ENCODE results near the gene REM2.

The REM2 gene

GRCh38 chr14:22842211-22843122, 40.6 kb upstream of the REM2 start:
- no peaks in the 10 kb centered on the region for H3K36me3 ChIP-seq (ENCODE audit: insufficient read depth, low read length)
- no peak for TF ChIP-seq CTCF (conservative IDR thresholded peaks at IDR 0.05; ENCODE audit: low read length)
- no peak for TF ChIP-seq EZH2phosphoT487 (IDR thresholded peaks at IDR 0.05; ENCODE audit: borderline replicate concordance)
- no peaks in the 10 kb centered on the region for H3K79me2 ChIP-seq (ENCODE audit: insufficient read depth, low read length)
- H3K4me1 ChIP-seq (ENCODE audit: insufficient read depth, low read length, poor library complexity, severe bottlenecking), result peaks cover 15% of the 10 kb centered on the region
- H3K4me2 ChIP-seq (ENCODE audit: low read depth, low read length, poor library complexity, severe bottlenecking), result no peak overlapping the region
- no peak overlapping the region for H3K4me3 ChIP-seq (ENCODE audit: low read length, poor library complexity, severe bottlenecking)
- no peaks in the 10 kb centered on the region for H3K9me2 ChIP-seq (replicated peaks; ENCODE audit: low read depth, low read length)
- no peaks in the 10 kb centered on the region for H3F3A ChIP-seq (ENCODE audit: low read depth)
- H4K20me1 ChIP-seq (ENCODE audit: insufficient read depth, low read length, poor library complexity, severe bottlenecking), result no peaks in the 10 kb centered on the region
- no peaks in the 10 kb centered on the region for H3K9me3 ChIP-seq (ENCODE audit: insufficient read depth, low read depth, low read length)
- H2AFZ ChIP-seq (ENCODE audit: low read length), result no peak overlapping the region
- peaks cover 4% of the 10 kb centered on the region for H3K27me3 ChIP-seq (ENCODE audit: insufficient read depth, low read length, poor library complexity, severe bottlenecking)
- no peak overlapping the region for H3K9ac ChIP-seq (ENCODE audit: low read depth, low read length, poor library complexity, severe bottlenecking)

- peaks cover 4% of the 10 kb centered on the region for H3K27me3 ChIP-seq (ENCODE audit: insufficient read depth, low read length, poor library complexity, severe bottlenecking)
- H3K79me2 ChIP-seq (ENCODE audit: insufficient read depth, low read length), result no peaks in the 10 kb centered on the region
- TF ChIP-seq EZH2phosphoT487 (IDR thresholded peaks at IDR 0.05; ENCODE audit: borderline replicate concordance) (no peak), CTCF (conservative IDR thresholded peaks at IDR 0.05; ENCODE audit: low read length) (no peak)
- peaks cover 14% of the 10 kb centered on the region for H3K4me1 ChIP-seq (ENCODE audit: insufficient read depth, low read length, poor library complexity, severe bottlenecking)
- no peaks in the 10 kb centered on the region for H3F3A ChIP-seq (ENCODE audit: low read depth)
- no peaks in the 10 kb centered on the region for H4K20me1 ChIP-seq (ENCODE audit: insufficient read depth, low read length, poor library complexity, severe bottlenecking)
- no peak overlapping the region for H3K9ac ChIP-seq (ENCODE audit: low read depth, low read length, poor library complexity, severe bottlenecking)
- H3K9me3 ChIP-seq (ENCODE audit: insufficient read depth, low read depth, low read length), result no peaks in the 10 kb centered on the region
- no peaks in the 10 kb centered on the region for H3K36me3 ChIP-seq (ENCODE audit: insufficient read depth, low read length)
- no peak overlapping the region for H2AFZ ChIP-seq (ENCODE audit: low read length)
- H3K4me3 ChIP-seq (ENCODE audit: low read length, poor library complexity, severe bottlenecking), result no peak overlapping the region
- no peaks in the 10 kb centered on the region for H3K9me2 ChIP-seq (replicated peaks; ENCODE audit: low read depth, low read length)
- H3K4me2 ChIP-seq (ENCODE audit: low read depth, low read length, poor library complexity, severe bottlenecking), result no peak overlapping the region
These were observed 39.7 kb upstream of the REM2 start for GRCh38 chr14:22843123-22843925.

- no peaks in the 10 kb centered on the region for H3K9me2 ChIP-seq (replicated peaks; ENCODE audit: low read depth, low read length)
- H3K9me3 ChIP-seq (ENCODE audit: insufficient read depth, low read depth, low read length), result no peaks in the 10 kb centered on the region
- no peaks in the 10 kb centered on the region for H3K36me3 ChIP-seq (ENCODE audit: insufficient read depth, low read length)
- TF ChIP-seq EZH2phosphoT487 (IDR thresholded peaks at IDR 0.05; ENCODE audit: borderline replicate concordance) (no peak), CTCF (conservative IDR thresholded peaks at IDR 0.05; ENCODE audit: low read length) (no peak)
- no peak overlapping the region for H2AFZ ChIP-seq (ENCODE audit: low read length)
- H3K4me1 ChIP-seq (ENCODE audit: insufficient read depth, low read length, poor library complexity, severe bottlenecking), result peaks cover 6% of the 10 kb centered on the region
- no peaks in the 10 kb centered on the region for H3K79me2 ChIP-seq (ENCODE audit: insufficient read depth, low read length)
- peaks cover 4% of the 10 kb centered on the region for H3K27me3 ChIP-seq (ENCODE audit: insufficient read depth, low read length, poor library complexity, severe bottlenecking)
- H3K4me2 ChIP-seq (ENCODE audit: low read depth, low read length, poor library complexity, severe bottlenecking), result no peak overlapping the region
- no peak overlapping the region for H3K4me3 ChIP-seq (ENCODE audit: low read length, poor library complexity, severe bottlenecking)
- H4K20me1 ChIP-seq (ENCODE audit: insufficient read depth, low read length, poor library complexity, severe bottlenecking), result no peaks in the 10 kb centered on the region
- no peaks in the 10 kb centered on the region for H3F3A ChIP-seq (ENCODE audit: low read depth)
- no peak overlapping the region for H3K9ac ChIP-seq (ENCODE audit: low read depth, low read length, poor library complexity, severe bottlenecking)
These were observed 38.6 kb upstream of the REM2 start for GRCh38 chr14:22844221-22845102.

All from Loucy (cell line).